ENCODE data around the gene MAML2. TPM values are rescaled to one million over a fixed set of nuclear protein-coding genes. Genes with fewer than 3 reads are reported as not detected.

MAML2 gene
- total and polyA plus RNA-seq, 9 of the 15 experiments (the other 6 are each of a cell fraction or from before 2014, with no cell fraction given): 0.79 to 6.8 (median 4.8) TPM

DNA sequence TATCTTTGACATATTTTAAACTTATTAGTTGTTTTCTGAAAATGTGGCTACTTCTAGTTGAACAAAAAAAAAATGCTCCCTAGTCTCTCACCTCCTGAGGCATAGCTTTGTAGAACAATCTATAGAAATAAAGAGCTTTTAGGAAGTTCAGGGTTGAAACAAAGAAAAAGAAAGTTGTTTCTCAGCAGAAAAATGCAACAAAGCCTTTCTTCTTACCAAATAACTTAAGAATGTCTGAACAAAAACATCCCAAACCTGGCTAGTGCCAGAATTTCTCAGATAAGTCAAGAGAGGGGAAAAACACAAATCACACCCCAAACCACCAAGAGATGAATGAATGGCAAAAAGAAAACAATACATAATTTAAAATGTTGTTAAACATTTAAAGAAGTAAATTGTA, 114.1 kb downstream of the MAML2 start (continued):
- TF ChIP-seq, protein P1, sequence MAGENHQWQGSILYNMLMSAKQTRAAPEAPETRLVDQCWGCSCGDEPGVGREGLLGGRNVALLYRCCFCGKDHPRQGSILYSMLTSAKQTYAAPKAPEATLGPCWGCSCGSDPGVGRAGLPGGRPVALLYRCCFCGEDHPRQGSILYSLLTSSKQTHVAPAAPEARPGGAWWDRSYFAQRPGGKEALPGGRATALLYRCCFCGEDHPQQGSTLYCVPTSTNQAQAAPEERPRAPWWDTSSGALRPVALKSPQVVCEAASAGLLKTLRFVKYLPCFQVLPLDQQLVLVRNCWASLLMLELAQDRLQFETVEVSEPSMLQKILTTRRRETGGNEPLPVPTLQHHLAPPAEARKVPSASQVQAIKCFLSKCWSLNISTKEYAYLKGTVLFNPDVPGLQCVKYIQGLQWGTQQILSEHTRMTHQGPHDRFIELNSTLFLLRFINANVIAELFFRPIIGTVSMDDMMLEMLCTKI (IDR thresholded peaks at IDR 0.05; ENCODE audit: partially characterized antibody): no peak
- TF ChIP-seq NELFE (IDR thresholded peaks at IDR 0.05; ENCODE audit: insufficient read depth, insufficient read length): no peak
- TF ChIP-seq ZZZ3 (IDR thresholded peaks at IDR 0.05): no peak
- no peak for TF ChIP-seq TBP (optimal IDR thresholded peaks at IDR 0.05; ENCODE audit: low read depth, low read length)
- TF ChIP-seq, protein P2, sequence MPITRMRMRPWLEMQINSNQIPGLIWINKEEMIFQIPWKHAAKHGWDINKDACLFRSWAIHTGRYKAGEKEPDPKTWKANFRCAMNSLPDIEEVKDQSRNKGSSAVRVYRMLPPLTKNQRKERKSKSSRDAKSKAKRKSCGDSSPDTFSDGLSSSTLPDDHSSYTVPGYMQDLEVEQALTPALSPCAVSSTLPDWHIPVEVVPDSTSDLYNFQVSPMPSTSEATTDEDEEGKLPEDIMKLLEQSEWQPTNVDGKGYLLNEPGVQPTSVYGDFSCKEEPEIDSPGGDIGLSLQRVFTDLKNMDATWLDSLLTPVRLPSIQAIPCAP (CRISPR knock-in tag; IDR thresholded peaks at IDR 0.05; ENCODE audit: borderline replicate concordance): no peak
- no peak for TF ChIP-seq DMBX1 (CRISPR knock-in tag; IDR thresholded peaks at IDR 0.05; ENCODE audit: borderline replicate concordance)
- TF ChIP-seq, protein P3, sequence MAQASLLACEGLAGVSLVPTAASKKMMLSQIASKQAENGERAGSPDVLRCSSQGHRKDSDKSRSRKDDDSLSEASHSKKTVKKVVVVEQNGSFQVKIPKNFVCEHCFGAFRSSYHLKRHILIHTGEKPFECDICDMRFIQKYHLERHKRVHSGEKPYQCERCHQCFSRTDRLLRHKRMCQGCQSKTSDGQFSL (CRISPR knock-in tag; IDR thresholded peaks at IDR 0.05): no peak
- TF ChIP-seq, protein P3 (tag; IDR thresholded peaks at IDR 0.05): no peak
- no peak for TF ChIP-seq NR2C1 (IDR thresholded peaks at IDR 0.05)
- TF ChIP-seq NR2C1 (tag; IDR thresholded peaks at IDR 0.05): no peak
- no peak for TF ChIP-seq ETS2 (tag; IDR thresholded peaks at IDR 0.05; ENCODE audit: borderline replicate concordance, poor library complexity, severe bottlenecking)
- TF ChIP-seq, protein P4, sequence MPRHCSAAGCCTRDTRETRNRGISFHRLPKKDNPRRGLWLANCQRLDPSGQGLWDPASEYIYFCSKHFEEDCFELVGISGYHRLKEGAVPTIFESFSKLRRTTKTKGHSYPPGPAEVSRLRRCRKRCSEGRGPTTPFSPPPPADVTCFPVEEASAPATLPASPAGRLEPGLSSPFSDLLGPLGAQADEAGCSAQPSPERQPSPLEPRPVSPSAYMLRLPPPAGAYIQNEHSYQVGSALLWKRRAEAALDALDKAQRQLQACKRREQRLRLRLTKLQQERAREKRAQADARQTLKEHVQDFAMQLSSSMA (CRISPR knock-in tag; IDR thresholded peaks at IDR 0.05): no peak
- TF ChIP-seq, protein P5, sequence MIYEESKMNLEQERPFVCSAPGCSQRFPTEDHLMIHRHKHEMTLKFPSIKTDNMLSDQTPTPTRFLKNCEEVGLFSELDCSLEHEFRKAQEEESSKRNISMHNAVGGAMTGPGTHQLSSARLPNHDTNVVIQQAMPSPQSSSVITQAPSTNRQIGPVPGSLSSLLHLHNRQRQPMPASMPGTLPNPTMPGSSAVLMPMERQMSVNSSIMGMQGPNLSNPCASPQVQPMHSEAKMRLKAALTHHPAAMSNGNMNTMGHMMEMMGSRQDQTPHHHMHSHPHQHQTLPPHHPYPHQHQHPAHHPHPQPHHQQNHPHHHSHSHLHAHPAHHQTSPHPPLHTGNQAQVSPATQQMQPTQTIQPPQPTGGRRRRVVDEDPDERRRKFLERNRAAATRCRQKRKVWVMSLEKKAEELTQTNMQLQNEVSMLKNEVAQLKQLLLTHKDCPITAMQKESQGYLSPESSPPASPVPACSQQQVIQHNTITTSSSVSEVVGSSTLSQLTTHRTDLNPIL (CRISPR knock-in tag; IDR thresholded peaks at IDR 0.05): no peak
- TF ChIP-seq CEBPB (tag; IDR thresholded peaks at IDR 0.05): no peak
- no peak for TF ChIP-seq MYNN (IDR thresholded peaks at IDR 0.05)
- no peak for TF ChIP-seq MYNN (CRISPR knock-in tag; IDR thresholded peaks at IDR 0.05)
- TF ChIP-seq, protein P6, sequence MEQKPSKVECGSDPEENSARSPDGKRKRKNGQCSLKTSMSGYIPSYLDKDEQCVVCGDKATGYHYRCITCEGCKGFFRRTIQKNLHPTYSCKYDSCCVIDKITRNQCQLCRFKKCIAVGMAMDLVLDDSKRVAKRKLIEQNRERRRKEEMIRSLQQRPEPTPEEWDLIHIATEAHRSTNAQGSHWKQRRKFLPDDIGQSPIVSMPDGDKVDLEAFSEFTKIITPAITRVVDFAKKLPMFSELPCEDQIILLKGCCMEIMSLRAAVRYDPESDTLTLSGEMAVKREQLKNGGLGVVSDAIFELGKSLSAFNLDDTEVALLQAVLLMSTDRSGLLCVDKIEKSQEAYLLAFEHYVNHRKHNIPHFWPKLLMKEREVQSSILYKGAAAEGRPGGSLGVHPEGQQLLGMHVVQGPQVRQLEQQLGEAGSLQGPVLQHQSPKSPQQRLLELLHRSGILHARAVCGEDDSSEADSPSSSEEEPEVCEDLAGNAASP (IDR thresholded peaks at IDR 0.05): no peak

Data from K562 (cell line).